Stimulated activated CD8-positive, alpha-beta memory T cell treated with anti-CD3 and anti-CD28 coated beads, Interleukin-12 subunit alpha, Interleukin-12 subunit beta, amount 100 ng/mL, for 1 hour (primary cell): ENCODE measurements around the gene TTC39C.
"Not testable (repeated sequence)": the region's sequence is repeated elsewhere in the genome, so short reads cannot be mapped to it uniquely, and the experiment has no call there.

Source experiments
- DNase-seq: peaks from one replicate; pipeline ENCODE4 v3.0.0-alpha.2; 2020; ENCODE audit warnings: low read depth

The TTC39C gene

DNA sequence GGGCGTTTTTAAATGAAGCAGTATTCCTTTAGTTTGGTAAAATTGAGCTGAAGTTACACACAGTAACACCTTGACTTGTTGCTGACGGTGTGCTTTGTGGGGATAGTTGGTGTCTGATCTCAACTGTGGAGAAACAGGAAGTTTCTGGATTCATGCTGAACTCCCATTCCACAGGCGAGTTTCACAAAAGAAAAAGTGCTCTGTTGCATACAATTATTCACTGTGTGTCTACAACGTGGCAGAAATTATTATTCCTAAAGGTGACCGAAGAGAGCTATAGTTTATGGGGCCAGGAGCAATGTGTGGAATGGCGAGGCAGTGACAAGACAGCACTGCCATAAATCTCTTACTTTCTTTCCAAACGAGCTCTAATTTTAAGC is 123.8 kb downstream of the TTC39C start:
- no peak for DNase-seq

DNA sequence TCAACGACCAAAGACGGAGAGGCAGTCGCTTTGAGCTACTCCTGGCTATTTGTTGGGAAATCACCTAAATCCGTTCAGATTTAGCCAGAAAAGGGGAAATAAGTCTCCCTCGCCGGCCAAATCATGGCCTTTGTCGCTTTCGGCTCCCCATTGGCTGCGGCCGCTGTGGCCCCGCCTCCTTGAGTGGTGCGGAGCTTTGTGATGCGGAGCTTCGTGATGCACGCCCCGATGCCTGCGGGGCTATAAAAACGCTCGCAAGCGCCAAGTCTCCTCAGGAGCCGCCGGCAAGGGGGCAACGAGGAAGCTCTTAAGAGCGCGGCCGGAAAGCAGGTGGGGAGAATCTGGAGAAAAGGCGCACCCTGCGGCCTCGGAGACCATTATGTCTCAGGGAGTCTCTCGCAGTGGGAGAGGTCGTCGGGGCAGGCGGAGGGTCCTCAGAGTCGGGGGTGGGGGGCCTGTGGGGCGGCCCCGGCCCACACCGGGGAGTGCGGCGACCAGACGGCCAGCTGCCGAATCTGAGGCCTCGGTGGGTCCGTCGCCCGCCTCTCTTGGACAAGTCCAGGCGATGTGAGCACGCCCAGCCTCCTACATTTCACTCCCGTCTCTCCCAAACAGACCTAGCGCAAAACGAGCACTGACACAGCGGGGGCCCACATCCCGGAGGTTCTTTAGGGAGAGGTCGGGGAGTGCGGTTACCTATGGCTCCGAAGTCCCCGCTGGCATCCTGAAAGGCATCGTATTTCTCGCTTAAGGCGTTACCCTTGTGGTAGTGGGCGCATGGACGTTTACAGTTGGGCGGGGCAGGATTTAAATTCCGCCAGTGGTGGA is 124.4 kb downstream of the TTC39C start, which contains the start of gene CABYR:
Gene CABYR (plus strand): TSS at position 274 of the 828 bp plus-strand sequence. CDS start 4,053 bp downstream, outside the sequence.
- DNase-seq: peak; percentile 49

DNA sequence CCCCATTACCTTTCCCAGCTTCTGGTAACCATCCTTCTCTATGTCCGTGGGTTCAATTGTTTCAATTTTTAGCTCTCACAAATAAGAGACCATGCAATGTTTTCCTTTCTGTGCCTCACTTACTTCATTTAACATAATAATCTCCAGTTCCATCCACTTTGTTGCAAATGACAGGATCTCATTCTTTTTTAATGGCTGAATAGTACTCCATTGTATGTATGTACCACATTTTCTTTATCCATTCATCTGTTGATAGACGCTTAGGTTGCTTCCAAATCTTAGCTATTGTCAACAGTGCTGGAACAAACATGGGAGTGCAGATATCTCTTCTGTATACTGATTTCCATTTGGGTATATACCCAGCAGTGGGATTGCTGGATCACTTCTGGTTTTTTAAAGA is 126.1 kb downstream of the TTC39C start:
- no peak for DNase-seq

DNA sequence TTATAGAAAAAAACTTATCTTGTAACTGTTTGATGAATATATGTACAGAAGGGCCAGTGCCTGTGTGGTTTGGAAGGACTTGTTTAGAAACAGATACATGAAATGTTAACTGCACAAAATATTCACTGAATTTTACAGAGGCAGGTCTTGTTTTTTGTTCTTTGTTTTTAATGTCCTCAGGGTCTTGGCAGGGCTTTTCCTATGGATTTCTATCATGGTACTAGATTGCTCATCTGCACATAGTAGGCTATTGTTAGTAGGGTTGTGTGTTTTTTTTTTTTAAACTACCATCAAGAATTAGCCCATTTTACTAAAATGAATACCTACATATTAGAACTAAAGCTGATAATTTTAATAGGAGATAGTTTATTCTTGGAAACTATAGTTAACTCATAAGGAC is 127.8 kb downstream of the TTC39C start:
- DNase-seq: no peak

DNA sequence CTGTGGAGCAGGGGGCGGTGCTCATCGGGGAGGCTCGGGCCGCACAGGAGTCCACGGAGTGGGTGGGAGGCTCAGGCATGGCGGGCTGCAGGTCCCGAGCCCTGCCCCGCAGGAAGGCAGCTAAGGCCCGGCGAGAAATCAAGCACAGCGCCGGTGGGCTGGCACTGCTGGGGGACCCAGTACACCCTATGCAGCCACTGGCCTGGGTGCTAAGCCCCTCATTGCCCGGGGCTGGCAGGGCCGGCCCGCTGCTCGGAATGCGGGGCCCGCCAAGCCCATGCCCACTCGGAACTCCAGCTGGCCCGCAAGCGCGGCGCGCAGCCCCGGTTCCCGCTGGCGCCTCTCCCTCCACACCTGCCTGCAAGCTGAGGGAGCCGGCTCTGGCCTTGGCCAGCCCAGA is 135.0 kb downstream of the TTC39C start:
- not testable (repeated sequence) for DNase-seq

DNA sequence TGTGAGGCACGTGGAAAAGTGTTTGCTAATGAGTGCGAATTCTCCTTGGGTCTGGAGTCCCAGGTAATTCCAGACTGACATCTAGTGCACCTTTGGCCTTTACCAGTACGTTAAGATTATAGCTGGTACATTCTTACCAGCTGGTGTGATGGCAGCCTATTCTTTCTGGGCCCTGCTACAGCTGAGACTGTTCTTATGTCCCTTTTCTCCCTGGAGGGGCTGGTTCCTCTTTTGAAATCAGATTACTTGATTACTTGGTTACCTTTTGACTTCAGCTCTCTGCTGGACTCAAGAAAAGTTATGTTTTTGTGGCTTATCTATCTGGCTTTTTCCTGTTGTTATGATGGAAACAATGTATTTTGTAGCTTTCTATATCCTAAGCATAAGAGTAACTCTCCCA is 138.8 kb downstream of the TTC39C start:
- no peak for DNase-seq

DNA sequence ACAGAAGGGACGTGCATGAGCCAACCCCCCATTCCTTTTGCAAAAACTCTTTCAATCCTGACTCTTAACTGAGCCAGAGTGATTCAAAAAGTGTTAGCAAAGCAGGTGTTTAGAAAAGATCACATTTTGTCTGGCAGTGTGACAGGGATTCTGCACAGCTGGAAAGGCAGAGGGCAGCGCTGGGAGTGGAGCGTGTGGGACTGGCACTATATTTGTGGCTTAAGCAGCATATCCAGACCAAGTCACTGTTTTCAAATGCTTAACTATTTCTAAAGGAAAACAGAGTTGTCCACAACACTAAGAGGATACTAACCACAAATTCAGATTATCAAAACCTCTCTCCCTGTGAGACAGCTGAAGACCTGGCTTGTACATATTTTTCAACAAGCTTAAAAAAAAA is 143.3 kb downstream of the TTC39C start:
- DNase-seq: no peak

DNA sequence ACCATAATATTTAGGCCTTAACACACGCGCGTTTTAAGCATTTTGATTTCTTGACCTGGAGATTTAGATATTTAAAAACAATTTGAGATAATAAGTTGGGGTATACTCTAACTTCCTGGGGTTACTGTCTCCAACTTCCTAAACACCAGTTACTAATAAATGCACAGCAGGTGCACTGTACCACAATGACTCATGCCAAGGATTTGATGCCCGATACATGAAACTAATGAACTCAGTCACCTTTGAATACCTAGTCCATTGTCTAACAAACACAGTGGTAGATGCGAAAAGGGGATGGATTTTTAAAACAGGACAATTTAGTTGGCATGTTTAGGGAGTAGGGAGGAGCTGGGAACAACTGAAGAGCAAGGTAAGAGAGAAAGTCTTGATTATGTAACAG is 145.5 kb downstream of the TTC39C start:
- no peak for DNase-seq

DNA sequence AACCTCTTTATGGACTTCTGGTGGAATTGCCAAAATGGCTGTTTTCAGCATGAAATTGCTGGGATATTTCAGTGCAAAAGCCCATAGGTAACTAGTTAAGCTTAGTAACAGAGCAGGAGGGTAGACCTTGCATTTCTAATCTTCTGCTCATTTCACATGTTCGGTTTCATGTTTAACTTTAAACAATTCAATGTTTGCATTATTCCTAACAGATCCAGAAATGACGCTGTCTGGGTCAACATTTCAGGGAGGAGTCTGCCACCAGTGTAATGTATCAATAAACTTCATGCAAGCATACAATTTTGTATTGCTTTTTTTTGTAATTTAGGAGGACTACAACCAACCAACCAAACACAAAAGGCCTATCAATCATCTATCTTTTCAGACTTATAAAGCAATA is 146.8 kb downstream of the TTC39C start:
- DNase-seq: no peak

DNA sequence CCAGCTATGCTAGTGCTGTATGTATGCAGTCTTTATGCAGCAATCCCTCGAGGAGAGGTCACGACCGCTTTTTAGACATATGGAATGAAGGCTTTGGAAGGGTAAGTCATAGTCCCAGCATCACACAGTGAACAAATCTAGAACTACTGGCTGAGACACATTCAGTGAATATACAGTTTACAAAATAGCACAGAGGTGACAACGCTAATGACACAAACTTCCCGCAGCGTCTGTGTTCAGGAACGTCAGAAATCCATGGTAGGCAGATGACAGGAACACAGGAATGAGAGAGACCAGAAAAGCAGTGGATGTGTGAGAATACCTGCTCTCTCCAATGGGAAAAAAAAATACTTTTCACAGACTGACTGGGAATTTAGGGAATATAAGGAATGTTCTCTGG is 153.9 kb downstream of the TTC39C start:
- DNase-seq: no peak

DNA sequence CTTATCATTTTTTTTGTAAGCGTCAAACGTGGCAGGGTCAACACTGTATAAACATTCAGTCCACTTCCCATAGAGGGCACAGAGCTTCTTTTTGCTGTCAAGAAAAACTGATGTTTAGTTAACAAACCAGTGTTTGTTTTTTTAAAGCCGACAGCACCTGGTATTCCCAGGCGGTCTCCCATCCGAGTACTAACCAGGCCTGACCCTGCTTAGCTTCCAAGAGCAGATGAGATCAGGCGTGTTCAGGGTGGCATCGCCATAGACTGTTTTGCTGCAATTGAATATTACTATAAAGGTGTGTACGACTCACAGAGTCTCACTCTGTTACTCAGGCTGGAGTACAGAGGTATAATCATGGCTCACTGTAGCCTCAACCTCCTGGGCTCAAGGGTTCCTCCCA is 155.8 kb downstream of the TTC39C start:
- no peak for DNase-seq

DNA sequence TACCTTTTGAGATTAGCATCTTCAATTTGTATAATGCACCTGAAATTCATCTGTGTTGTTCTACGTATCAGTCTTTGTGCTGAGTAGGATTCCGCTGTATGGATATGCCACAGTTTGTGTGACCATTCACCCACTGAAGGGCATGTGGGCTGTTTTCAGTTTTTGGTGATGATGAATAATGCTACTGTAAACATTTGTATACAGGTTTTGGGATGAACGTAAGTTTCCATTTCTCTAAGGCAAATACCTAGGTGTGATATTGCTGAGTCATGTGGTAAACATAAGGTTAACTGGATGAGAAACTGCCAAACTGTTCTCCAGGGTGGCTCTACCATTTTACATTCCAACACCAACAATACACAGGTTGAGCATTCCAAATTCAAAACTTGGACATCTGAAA is 159.4 kb downstream of the TTC39C start:
- DNase-seq: no peak

DNA sequence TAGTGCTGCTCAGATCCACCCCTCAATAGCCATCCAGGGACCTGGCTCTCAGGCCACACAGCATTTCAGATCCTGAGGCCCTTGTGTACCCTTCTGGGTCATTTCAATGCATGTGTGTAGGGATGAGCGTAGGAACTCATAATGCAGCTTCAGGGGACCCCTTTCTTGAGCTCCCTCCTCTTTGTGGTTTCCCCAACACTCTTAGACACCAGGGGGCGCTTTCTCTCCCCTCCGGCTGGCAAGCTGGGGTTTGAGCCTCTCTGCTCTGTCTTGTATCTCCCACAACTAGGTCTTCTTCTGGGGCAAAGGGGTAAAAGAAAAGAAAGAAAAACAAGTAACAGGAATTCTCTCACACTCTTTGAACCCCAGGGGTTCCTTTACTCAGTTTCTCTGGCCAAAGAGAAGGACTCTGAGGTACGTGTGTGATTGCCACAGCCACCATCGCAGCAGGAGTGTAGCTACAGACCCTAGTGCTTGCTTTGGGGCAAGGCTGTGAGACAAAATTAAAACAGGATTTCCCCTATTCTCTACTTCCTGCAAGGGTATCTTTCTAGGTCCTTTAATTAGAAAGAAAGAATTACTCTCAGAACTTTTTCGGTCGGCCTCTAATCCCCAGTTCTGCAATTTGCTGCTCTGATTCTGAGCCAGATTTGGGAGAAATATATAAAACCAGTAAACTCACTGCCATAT is 162.3 kb downstream of the TTC39C start:
- peak; percentile 5 for DNase-seq

DNA sequence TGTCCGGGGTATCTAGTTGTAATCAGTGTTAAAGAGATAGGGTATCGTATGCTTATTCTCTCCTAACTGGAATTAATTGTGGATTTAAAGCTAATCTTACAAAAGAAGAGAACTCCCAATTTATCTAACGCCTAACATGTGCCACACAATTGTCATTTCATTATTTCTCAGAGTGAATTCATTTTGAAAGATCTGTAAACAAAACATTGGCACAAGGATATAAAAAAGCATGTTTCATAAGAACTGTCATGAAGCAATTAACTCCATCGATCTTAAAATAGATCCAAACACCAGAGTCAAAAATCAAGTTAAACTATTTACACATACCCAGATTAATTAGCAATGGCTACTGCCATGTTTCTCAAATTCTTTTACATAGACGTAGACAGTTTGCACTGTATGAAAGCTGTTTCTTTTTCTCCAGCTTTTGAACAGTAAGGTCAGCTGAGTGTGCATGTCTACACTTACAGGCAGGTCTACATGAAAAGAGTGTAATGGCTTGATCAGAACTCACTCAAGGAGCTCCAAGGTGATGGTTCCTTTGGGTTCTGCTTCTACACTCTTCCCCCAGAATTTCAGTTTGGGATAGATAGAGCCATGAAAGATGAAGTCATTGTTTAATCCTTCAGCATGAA is 163.1 kb downstream of the TTC39C start:
- DNase-seq: no peak

DNA sequence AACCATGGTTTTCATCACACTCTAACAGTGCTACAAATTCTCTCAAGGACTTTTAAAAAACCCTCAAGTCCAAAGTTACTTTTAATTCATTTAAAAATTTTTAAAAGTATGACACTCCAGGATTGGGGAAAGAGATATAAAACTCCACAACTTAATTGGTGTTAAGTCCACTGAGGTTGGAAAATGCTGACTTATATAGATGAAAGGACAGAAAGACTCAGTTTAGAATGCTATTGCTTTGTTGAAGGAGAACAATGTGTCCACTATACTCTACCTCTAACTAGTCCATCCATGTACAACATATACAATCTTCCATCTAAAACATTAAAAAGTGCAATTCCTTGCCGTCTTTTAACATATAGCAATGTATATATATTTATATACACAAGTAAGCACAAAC is 165.5 kb downstream of the TTC39C start:
- DNase-seq: no peak

DNA sequence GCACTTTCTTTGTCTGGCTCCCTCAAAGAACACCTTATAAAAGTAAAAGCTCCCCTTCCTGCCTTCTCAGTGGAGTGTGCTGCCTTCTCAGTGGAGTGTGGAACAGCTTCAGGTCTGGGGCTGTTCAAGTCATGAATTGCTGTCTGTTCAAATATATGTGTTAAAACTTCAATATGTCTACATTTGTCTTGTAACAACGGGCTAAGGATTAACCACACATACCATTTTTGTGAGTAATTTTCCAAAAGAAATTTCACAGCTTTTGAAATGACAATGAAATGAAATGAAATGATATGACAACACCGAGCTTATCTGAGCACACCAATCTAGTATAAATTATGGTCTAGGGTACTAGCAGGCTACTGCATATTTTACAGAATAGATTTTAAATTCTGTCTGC is 167.3 kb downstream of the TTC39C start:
- no peak for DNase-seq
